Epithelial cell of esophagus (primary cell): ENCODE results near the gene ANKMY1.

ENCODE experiments used
- DNase-seq: peaks from one replicate; pipeline ENCODE4 v3.0.0; 2010; ENCODE audit warnings: low read depth
- H3K4me3 ChIP-seq: 2 replicates; pipeline ENCODE4 v1.5.1; 2011; ENCODE audit warnings: mild to moderate bottlenecking, low read length, control low read depth
- TF ChIP-seq, protein P1 (sequence below): IDR thresholded peaks from 2 replicates; pipeline ENCODE4 v1.5.1; 2011; ENCODE audit warnings: low read depth, mild to moderate bottlenecking, low read length, control low read depth, inconsistent platforms; ENCODE audit not compliant: insufficient read depth; ENCODE audit errors: missing control alignments

ANKMY1 gene

GRCh38 chr2:240556553-240557100, 1.2 kb downstream of the ANKMY1 start:
- TF ChIP-seq, protein P1, sequence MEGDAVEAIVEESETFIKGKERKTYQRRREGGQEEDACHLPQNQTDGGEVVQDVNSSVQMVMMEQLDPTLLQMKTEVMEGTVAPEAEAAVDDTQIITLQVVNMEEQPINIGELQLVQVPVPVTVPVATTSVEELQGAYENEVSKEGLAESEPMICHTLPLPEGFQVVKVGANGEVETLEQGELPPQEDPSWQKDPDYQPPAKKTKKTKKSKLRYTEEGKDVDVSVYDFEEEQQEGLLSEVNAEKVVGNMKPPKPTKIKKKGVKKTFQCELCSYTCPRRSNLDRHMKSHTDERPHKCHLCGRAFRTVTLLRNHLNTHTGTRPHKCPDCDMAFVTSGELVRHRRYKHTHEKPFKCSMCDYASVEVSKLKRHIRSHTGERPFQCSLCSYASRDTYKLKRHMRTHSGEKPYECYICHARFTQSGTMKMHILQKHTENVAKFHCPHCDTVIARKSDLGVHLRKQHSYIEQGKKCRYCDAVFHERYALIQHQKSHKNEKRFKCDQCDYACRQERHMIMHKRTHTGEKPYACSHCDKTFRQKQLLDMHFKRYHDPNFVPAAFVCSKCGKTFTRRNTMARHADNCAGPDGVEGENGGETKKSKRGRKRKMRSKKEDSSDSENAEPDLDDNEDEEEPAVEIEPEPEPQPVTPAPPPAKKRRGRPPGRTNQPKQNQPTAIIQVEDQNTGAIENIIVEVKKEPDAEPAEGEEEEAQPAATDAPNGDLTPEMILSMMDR = peak; percentile 76
- H3K4me3 ChIP-seq = peak overlapping the region; percentile 48

DNA sequence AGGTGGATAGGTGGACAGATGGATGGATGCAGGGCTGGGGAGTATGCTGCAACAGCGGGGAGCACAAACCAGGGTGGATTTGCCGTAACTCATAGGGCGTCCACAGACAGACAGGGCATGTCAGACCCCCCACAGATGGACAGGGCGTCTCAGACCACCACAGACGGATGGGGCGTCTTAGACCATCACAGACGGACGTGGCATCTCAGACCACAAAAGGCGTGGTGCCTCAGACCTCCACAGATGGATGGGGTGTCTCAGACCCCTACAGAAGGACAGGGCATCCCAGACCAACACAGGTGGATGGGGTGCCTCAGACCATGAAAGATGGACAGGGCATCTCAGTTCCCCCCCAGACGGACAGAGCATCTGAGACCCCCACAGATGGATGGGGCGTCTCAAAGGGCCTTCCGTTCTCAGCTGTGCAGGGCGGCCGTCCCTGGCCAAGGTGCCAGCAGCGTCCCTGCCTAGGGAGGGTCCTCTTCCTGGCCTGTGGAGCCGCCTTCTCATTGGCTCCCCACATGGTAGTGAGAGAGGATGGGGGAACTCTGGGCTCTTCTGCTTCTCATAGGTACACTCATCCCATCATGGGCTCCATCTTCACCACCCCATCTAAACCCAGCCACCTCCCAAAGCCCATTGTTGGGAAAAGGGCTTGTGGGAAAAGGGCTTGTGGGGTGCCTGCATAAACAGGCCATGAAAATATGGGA, 2.1 kb downstream of the ANKMY1 start:
- H3K4me3 ChIP-seq = no peak overlapping the region
- TF ChIP-seq, protein P1 = no peak
- no peak for DNase-seq

More at GRCh38 chr2:240556553-240557100, 1.2 kb downstream of the ANKMY1 start:
- peak; percentile 72 for DNase-seq

DNA sequence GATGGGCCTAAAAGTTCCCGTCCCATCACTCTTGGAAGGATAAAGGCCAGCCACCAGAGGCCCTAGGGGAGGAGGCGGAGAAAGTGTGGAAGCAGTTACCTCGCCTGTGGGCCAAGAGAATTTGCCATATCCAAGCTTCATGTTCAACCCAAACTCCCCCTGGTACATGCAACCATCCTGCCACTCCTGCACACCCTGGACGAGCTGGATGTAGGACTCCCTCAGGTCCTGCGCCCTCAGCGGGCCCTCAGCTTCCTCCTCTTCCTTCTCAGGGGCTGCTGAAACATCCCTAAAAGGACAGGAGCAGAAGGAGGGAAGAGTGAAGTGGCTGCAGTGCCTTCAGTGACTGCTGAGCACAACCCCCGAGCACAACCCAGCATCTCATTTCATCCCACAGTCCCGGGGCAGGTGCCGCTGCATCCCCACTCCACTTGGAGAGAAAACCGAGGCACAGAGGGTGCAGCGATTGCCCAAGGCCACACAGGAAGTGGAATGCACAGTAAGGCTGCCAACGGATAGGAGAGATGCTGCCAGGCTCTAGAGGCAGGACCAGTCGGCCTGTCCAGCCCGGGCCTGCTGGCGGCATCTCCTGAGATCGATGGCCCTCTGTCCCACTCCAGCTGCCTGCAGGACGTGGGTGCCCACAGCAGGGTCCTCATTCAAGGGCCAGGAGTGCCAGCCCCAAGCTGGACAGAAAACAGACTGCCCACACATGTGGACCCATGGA, 2.9 kb downstream of the ANKMY1 start:
- TF ChIP-seq, protein P1 = no peak
- no peak overlapping the region for H3K4me3 ChIP-seq
- DNase-seq = no peak

DNA sequence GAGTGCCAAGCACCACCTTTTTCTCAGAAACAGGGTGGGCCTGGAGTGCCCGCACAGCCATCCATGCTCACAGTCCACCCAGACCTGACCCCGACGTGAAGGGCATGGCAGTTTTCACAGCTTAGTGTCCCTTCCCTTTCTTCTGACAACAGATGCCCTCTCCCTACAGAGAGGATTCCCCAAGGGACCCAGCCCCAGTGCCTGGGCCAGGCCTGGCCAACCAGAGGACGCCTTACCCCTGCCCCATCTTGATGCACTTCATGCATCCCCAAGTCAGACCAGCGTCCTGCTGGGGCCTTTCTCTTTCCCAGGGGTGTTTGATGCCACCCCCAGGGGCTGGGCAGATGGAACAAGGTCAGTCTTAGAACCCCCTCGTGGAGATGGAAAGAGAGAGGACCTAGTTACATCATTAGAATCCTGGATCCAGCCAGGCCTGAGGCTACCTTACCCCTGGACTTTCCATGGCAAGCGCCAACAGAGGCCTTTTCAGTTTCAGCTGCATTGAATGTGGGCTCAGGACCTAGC, 3.8 kb downstream of the ANKMY1 start:
- TF ChIP-seq, protein P1 = no peak
- no peak overlapping the region for H3K4me3 ChIP-seq
- DNase-seq = no peak

- TF ChIP-seq, protein P1 = no peak
- H3K4me3 ChIP-seq = no peak overlapping the region
- DNase-seq = no peak
Measured at GRCh38 chr2:240551811-240552210, 6.0 kb downstream of the ANKMY1 start.

DNA sequence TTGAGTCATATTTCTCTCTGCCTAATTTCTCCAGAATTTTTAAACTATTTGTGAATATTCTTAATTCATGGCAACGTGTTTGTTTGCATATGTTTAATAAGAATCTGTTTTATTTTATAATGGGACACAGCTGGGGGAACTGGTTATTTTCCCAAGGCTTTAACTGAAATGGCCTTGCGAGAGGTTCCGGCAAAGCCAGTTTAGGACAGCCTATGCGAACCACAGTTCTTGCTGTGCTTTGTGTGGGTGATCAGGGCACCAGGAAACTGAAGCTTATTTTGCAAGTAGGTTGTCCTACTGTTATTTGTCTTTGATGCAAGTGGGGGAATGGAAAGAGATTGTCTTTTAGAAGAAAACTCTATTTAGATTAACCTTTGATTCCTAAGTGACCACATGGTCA, 6.5 kb downstream of the ANKMY1 start:
- TF ChIP-seq, protein P1 = no peak
- DNase-seq = no peak
- H3K4me3 ChIP-seq = no peak overlapping the region
